ENCODE data around the gene ITGAX.

DNA sequence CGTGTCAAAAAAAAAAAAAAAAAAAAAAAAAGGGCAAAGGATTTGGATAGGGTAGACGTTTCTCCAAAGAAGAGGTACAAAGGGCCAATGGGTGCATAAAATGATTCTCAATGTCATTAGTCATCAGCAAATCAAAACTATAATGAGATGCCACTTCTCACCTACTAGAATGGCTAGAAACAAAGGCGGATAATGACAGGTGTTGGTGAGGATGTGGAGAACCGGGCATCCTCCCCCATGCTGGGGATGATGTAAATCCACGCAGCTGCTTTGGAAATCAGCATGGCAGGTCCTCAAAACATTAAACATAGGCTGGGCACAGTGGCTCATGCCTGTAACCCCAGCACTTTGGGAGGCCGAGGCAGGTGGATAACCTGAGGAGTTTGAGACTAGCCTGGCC is 9.4 kb downstream of the ITGAX start:
- TF ChIP-seq, protein P1, sequence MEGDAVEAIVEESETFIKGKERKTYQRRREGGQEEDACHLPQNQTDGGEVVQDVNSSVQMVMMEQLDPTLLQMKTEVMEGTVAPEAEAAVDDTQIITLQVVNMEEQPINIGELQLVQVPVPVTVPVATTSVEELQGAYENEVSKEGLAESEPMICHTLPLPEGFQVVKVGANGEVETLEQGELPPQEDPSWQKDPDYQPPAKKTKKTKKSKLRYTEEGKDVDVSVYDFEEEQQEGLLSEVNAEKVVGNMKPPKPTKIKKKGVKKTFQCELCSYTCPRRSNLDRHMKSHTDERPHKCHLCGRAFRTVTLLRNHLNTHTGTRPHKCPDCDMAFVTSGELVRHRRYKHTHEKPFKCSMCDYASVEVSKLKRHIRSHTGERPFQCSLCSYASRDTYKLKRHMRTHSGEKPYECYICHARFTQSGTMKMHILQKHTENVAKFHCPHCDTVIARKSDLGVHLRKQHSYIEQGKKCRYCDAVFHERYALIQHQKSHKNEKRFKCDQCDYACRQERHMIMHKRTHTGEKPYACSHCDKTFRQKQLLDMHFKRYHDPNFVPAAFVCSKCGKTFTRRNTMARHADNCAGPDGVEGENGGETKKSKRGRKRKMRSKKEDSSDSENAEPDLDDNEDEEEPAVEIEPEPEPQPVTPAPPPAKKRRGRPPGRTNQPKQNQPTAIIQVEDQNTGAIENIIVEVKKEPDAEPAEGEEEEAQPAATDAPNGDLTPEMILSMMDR (IDR thresholded peaks at IDR 0.05 in 8 of 11, conservative IDR thresholded peaks at IDR 0.05 in 3 of 11) = no peak
- TF ChIP-seq POLR2AphosphoS5 (IDR thresholded peaks at IDR 0.05) (no peak), POLR2A (IDR thresholded peaks at IDR 0.05) (no peak)
